ENCODE results near the gene TMEM97.

The TMEM97 gene

DNA sequence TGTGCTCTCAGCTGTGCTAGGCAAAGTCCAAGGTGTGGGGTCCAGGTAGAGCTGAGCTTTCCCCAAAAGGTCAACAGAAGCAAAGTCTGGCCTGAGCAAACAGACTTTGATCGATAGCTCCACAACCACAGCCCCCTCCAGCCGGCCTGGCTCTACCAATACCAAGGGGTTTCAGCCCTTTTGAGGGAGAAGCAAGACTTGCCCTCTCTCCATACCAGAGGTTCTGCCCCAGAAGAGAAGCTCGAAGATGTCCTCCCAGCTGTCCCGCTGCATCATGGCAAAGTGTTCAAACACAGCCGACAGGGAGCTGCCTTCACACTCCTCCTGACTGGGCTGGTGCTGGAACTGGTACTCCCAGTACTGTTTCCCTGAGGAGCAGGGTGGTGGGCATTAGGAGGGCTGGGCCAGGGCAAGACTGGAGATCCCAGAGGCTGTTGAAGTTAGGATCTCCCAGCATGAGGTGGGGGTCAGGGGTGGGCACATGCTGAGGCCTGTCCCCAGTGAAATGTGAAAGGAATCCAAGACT lies 49.4 kb downstream of the TMEM97 start:
- H3K9me2 ChIP-seq (ENCODE audit: low read depth, low read length) = no peaks in the 10 kb centered on the region
- TF ChIP-seq, protein P1, sequence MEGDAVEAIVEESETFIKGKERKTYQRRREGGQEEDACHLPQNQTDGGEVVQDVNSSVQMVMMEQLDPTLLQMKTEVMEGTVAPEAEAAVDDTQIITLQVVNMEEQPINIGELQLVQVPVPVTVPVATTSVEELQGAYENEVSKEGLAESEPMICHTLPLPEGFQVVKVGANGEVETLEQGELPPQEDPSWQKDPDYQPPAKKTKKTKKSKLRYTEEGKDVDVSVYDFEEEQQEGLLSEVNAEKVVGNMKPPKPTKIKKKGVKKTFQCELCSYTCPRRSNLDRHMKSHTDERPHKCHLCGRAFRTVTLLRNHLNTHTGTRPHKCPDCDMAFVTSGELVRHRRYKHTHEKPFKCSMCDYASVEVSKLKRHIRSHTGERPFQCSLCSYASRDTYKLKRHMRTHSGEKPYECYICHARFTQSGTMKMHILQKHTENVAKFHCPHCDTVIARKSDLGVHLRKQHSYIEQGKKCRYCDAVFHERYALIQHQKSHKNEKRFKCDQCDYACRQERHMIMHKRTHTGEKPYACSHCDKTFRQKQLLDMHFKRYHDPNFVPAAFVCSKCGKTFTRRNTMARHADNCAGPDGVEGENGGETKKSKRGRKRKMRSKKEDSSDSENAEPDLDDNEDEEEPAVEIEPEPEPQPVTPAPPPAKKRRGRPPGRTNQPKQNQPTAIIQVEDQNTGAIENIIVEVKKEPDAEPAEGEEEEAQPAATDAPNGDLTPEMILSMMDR (IDR thresholded peaks at IDR 0.05; ENCODE audit: low read length) = no peak
- TF ChIP-seq EZH2 (IDR thresholded peaks at IDR 0.05; ENCODE audit: borderline replicate concordance, low read length) = no peak
- peaks cover 15% of the 10 kb centered on the region for H3K4me1 ChIP-seq (ENCODE audit: insufficient read depth, low read length, severe bottlenecking)
- H3K4me2 ChIP-seq (ENCODE audit: low read length) = no peak overlapping the region
- H4K20me1 ChIP-seq (ENCODE audit: insufficient read depth, low read length) = no peaks in the 10 kb centered on the region
- H3K27ac ChIP-seq (ENCODE audit: low read depth, low read length, poor library complexity, severe bottlenecking) = no peak overlapping the region
- H3K27me3 ChIP-seq (ENCODE audit: insufficient read depth, low read length) = peaks cover 4% of the 10 kb centered on the region; the same call in 1 of the 2 replicates
- H3K4me3 ChIP-seq (ENCODE audit: low read depth, low read length, poor library complexity, severe bottlenecking) = no peak overlapping the region
- H3K79me2 ChIP-seq (ENCODE audit: insufficient read depth, low read length) = no peaks in the 10 kb centered on the region
- H3K9me3 ChIP-seq (ENCODE audit: low read length) = no peaks in the 10 kb centered on the region
- H3K36me3 ChIP-seq (ENCODE audit: insufficient read depth, low read length) = peaks cover 3% of the 10 kb centered on the region; the same call in 1 of the 2 replicates
- no peak overlapping the region for H3K9ac ChIP-seq (ENCODE audit: low read length)
- no peak overlapping the region for H2AFZ ChIP-seq (ENCODE audit: low read length)
- H3F3A ChIP-seq (ENCODE audit: insufficient read depth, low read length) = no peaks in the 10 kb centered on the region; the same call in 1 of the 2 replicates

DNA sequence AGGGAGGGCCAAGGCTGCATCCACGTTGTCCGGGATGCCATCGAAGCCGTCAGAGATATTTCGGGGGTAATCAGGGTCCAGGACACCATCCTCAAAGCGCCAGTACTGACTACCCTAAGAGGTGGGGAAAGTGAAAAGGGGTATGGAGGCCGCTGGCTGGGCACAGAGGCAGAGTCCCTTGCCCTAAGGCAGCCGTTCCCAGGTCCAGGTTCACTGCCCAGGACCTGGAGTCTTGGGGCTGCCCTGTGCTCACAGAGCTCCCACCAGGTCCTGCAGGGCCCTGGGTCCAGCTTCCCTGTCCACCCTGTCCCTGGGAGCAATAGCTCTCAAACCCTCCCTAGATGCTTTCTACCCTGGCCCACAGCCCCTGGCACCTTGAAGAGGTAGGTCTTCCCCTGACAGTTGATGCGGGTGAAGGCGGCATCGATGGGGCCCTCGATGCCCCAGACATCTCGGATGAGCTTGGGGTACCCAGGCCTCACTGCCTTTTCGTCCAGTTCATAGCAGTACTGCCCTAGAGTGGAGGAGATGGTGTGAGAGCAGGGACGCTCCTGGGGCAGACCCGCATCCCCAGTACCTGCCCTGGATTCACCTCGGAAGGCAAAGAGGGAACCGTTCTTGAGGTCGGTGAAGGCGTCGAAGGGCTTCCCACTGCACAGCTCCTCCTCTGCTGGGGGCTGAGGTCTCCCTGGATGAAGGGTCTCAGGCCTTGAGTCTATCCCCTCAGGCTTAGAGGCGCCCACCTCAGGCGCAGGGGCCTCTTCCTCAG lies 50.1 kb downstream of the TMEM97 start:
- Histone ChIP-seq H3K4me2 (ENCODE audit: low read length) (no peak overlapping the region), H4K20me1 (ENCODE audit: insufficient read depth, low read length) (no peaks in the 10 kb centered on the region), H3K9me2 (ENCODE audit: low read depth, low read length) (no peaks in the 10 kb centered on the region), H3K9ac (ENCODE audit: low read length) (no peak overlapping the region), H3K36me3 (ENCODE audit: insufficient read depth, low read length) (no peaks in the 10 kb centered on the region; the same call in 1 of the 2 replicates), H3K79me2 (ENCODE audit: insufficient read depth, low read length) (no peaks in the 10 kb centered on the region), H3K4me1 (ENCODE audit: insufficient read depth, low read length, severe bottlenecking) (peaks cover 15% of the 10 kb centered on the region), H3K9me3 (ENCODE audit: low read length) (no peaks in the 10 kb centered on the region), H3F3A (ENCODE audit: insufficient read depth, low read length) (no peaks in the 10 kb centered on the region; the same call in 1 of the 2 replicates), H3K27me3 (ENCODE audit: insufficient read depth, low read length) (peaks cover 4% of the 10 kb centered on the region; the same call in 1 of the 2 replicates), H2AFZ (ENCODE audit: low read length) (no peak overlapping the region), H3K4me3 (ENCODE audit: low read depth, low read length, poor library complexity, severe bottlenecking) (no peak overlapping the region), H3K27ac (ENCODE audit: low read depth, low read length, poor library complexity, severe bottlenecking) (no peak overlapping the region)
- TF ChIP-seq, protein P1 (IDR thresholded peaks at IDR 0.05; ENCODE audit: low read length) = no peak
- no peak for TF ChIP-seq EZH2 (IDR thresholded peaks at IDR 0.05; ENCODE audit: borderline replicate concordance, low read length)

DNA sequence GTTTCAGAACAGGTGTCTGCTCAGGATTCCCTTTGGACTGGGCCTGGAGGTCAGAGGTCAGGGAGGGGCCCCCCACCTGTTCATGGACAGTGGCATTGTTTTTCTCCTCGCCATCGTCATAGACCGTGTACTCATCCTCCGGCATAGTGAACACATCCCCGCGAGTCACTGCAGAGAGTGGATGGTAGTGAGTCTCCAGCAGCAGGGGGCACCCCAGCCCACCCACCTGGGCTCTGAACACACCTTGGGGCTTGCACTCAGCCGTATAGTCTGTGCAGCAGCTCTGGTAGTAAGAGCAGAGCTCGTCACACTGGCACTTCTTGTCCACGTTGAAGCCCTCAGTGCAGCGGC lies 50.7 kb downstream of the TMEM97 start:
- Histone ChIP-seq H3F3A (ENCODE audit: insufficient read depth, low read length) (no peaks in the 10 kb centered on the region; the same call in 1 of the 2 replicates), H3K27ac (ENCODE audit: low read depth, low read length, poor library complexity, severe bottlenecking) (no peak overlapping the region), H3K36me3 (ENCODE audit: insufficient read depth, low read length) (no peaks in the 10 kb centered on the region), H3K79me2 (ENCODE audit: insufficient read depth, low read length) (no peaks in the 10 kb centered on the region), H3K9me2 (ENCODE audit: low read depth, low read length) (no peaks in the 10 kb centered on the region), H4K20me1 (ENCODE audit: insufficient read depth, low read length) (no peaks in the 10 kb centered on the region), H3K4me1 (ENCODE audit: insufficient read depth, low read length, severe bottlenecking) (peaks cover 15% of the 10 kb centered on the region), H3K9me3 (ENCODE audit: low read length) (no peaks in the 10 kb centered on the region), H2AFZ (ENCODE audit: low read length) (no peak overlapping the region), H3K4me2 (ENCODE audit: low read length) (no peak overlapping the region), H3K9ac (ENCODE audit: low read length) (no peak overlapping the region), H3K27me3 (ENCODE audit: insufficient read depth, low read length) (peaks cover 4% of the 10 kb centered on the region; the same call in 1 of the 2 replicates), H3K4me3 (ENCODE audit: low read depth, low read length, poor library complexity, severe bottlenecking) (no peak overlapping the region)
- TF ChIP-seq, protein P1 (IDR thresholded peaks at IDR 0.05; ENCODE audit: low read length) = no peak
- no peak for TF ChIP-seq EZH2 (IDR thresholded peaks at IDR 0.05; ENCODE audit: borderline replicate concordance, low read length)

Measured in OCI-LY1 (cell line).